GM21825 (cell line): Measurements from ENCODE around the gene ATG4D.
"Not testable (repeated sequence)": the region's sequence is repeated elsewhere in the genome, so short reads cannot be mapped to it uniquely, and the experiment has no call there.

ENCODE experiments used
- ATAC-seq: cut with Tn5 transposase; IDR thresholded peaks from one replicate; pipeline ENCODE4 v1.9.1; 2021; ENCODE audit warnings: mild to moderate bottlenecking, moderate library complexity; ENCODE audit not compliant: unreplicated experiment

Gene ATG4D

DNA sequence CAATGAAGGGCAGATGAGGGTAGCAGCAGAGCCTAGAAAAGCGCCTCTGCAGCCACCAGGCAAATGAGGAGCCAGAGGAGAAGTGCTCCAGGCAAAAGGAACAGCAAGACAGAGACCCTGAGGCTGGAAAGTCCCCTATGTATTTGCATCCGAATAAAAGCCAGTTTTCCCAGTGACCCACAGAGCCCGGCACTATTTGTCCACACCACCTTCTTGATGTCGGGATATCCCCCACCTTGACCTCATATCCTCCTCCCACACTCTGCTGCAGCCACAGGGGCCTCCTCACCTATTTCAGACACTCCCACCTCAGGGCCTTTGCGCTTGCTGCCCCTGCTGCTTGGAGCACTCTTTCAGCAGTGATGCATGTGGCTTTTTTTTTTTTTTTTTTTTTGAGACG, 6.6 kb downstream of the ATG4D start:
- no peak for ATAC-seq

DNA sequence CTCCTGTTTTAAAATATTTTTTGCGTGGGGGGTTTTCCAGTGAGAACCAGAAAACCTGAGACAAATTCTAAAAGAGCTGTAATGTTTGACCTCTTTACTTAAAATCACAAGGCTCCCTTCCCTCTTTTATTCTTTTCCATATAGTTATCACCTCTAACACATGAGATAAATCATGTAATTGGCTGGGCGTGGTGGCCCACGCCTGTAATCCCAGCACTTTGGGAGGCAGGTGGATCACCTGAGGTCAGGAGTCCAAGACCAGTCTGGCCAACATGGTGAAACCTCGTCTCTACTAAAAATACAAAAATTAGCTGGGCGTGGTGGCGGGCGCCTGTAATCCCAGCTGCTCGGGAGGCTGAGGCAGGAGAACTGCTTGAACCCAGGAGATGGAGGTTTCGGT, 7.3 kb downstream of the ATG4D start:
- ATAC-seq, result not testable (repeated sequence)

DNA sequence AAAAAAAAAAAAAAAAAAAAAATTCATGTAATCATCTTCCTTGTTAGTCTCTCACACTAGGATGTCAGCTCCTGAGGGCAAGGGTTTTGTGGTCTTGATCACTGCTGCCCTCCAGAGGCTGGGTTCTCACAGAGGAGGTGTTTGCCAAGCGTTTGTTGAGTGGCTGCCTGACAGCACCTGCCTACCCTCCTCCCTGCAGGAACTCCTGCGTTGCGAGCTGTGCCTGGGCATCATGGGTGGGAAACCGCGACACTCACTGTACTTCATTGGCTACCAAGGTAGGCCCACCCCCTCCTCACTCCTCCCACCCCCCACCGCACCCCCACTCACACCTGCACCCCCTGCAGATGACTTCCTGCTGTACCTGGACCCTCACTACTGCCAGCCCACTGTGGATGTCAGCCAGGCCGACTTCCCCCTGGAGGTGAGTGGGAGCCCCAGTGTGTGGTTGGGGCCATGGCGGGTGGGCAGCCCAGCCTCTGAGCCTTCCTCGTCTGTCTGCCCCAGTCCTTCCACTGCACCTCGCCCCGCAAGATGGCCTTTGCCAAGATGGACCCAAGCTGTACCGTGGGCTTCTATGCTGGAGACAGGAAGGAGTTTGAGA, 8.1 kb downstream of the ATG4D start:
- no peak for ATAC-seq

DNA sequence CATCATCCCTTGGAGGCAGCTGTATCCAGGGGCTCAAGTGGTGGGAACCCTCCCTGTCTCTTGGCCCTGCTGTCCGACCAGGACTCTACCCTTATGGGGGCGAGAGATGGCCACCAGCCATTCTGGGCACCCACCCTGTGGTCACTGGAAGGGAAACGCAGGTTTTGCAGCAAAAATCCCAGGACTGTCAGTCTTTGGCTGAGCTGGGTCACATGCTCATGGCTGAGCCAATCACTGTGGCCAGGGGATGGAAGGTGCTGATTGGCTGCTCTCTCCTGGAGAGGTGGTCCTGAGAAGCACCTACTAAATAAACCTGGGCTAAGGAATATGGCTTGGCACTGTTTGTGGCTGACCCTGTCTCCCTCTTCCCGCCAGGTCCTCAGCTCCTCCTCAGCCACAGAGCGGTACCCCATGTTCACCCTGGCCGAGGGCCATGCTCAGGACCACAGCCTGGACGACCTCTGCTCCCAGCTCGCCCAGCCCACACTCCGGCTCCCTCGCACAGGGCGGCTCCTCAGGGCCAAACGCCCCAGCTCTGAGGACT, 8.9 kb downstream of the ATG4D start:
- ATAC-seq, result no peak

DNA sequence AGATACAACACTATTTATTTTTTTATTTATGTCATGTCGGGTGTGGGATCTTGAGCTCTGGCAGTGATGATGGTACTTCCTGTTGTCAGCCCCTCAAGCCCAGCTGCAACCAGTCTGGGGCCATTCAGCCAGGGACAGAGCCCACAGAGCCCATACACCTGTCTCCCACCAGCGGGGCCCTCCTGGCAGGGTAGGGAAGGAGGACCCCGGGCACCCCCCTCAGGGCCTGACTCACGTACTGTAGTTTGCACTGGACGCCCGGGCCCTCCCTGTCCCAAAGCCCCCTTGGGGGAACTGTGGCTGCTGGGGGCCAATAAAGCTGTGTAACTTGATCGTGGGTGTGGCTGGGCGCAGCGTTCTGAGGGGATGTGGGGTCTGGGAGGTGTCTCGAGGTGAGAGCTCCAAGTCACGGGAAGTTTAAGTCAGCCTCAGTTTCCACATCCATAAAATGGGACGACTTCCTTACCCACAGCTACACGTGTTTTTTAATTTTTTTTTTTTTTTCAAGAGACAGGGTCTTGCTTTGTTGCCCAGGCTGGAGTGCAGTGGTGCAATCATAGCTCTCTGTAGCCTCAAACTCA, 9.5 kb downstream of the ATG4D start:
- ATAC-seq, result no peak

DNA sequence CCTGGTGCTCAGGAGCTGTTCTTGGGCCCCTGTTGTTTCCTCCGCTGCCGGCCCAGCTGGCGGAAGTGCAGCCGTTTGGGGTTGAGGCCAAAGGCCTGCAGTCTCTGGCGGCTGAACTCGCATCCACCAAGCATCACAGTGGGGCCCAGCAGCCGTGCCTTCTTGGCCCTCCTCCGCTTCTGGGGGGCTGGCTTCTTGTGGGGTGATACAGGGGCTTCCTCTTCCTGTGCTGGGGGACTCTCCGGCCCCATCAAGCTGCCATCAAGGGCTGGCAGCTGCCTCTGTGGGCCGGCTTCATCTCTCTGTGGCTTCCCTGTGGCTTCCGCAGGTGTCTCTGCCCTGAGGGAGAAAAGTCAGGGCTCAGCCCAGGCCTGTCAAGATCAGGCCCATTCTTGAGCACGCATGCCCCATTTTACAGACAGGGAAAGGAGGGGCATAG, 10.3 kb downstream of the ATG4D start:
- no peak for ATAC-seq

DNA sequence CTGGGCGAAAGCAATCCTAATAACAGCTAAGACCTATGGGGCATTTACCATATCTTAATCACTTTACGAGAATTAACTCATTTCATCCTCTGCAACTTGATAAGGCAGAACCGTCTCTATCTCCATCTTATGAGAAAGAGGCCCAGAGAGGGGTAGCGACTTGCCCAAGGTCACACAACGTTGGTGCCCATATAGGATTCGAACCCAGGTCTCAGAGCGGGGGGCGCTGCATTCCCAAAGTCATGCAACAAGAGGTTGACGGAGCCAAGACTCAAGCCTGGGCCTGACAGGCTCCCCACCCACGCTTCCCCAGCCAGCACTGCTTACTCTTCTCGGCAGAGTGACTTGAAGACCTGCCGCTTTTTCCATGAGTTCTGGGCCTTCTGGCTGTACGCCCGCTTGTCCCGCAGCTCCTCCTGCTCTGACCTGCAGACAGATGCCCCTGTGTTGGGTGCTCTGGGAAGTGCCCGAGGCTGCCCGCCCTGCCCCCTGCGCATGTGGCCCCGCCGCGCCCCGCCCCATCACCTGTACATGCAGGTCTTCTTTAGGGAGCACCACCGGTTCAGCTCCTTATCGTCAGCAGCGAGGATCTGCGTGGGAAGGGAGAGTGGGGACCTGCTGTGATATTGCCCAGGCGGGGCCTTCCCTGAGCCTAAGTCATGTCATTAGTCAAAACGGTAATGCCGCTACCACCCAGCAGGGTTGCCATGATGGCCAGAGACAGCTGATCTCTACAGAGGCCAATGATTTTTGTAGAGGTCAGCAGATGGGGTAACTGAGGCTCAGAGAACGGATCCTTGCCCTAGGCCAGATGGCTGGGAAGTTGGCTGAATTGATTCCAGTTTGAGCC, 11.3 kb downstream of the ATG4D start:
- no peak for ATAC-seq

DNA sequence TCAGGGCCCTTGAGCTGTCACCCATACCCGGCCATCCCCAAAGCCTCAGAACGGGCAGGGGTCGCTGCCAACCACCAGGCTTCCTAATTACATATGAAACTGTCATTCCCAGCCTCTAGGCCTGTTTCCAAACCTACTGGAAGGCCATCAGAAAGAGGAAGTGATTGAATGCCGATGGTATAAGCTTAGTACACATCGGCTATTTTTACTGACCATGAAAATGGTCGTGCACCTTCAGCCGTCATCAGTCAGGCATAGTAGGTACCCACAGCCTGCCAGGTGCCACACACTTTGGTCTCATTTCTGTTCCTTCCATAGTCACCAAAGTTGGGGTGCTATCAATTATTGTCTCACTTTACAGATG, 11.9 kb downstream of the ATG4D start:
- ATAC-seq, result no peak

DNA sequence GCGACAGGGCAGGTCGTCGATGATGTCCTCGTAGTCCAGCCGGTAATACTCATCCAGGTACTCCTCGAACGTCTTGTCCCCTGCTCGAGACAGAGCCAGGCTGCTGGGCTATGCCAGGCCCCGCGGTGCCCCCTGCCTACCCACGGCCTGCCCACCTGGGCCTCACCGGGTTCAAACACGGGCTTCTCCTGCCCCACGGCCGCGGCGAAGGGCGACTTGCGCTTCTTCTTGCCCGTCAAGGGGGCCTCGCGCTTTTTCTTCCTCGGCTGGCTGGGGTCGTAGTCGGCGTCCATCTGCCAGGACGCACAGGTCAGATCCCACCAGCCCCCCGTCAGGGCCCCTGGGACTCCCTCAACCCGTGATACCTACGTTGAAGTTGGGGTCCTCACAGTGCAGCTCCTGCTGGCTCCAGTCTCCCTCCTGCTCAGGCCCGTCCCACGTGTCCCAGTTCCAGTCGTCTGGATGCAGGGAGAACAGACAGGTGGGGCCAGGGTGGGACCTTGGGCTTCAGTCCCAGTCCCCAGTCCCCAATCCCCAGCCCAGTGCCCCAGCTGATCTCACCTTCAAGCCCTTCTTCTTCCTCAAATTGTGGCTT, 14.0 kb downstream of the ATG4D start:
- ATAC-seq, result no peak

DNA sequence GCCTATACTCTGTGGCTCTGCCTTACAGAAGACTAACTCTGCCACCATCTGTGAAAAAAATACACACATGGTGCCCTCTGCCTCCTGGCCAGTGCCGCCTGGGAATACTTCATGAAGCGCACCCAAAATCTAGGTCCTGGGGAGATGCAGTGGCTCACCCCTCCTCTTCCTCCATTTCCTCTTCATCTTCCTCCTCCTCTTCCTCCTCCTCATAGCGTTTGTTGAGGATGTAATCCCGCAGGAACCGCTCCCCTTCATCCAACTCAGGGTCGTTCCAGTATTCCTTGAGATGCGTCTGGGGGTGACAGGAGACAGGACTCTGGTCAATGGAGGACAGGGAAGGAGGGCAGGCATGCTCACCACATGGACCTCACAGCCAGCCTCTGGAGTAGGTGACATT, 16.4 kb downstream of the ATG4D start:
- ATAC-seq, result no peak

DNA sequence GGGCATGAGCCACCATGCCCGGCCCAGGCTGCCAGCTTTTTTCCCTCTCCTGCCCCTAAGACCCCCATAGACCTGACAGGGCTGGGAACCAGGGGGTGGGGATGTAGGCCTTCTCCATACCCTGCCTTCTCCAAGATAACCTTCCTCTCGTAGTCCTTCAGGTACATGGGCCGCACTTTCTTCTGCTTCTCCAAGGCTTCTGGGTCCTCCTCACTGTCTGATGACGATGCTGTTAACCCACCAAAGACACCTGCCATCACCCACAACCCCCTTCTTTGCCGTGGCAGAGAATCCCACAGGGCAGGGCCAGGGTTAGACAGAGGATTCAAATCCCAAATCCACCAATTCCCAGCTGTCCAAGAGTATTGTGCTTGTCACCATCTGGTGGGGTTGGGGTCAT, 18.9 kb downstream of the ATG4D start:
- no peak for ATAC-seq

DNA sequence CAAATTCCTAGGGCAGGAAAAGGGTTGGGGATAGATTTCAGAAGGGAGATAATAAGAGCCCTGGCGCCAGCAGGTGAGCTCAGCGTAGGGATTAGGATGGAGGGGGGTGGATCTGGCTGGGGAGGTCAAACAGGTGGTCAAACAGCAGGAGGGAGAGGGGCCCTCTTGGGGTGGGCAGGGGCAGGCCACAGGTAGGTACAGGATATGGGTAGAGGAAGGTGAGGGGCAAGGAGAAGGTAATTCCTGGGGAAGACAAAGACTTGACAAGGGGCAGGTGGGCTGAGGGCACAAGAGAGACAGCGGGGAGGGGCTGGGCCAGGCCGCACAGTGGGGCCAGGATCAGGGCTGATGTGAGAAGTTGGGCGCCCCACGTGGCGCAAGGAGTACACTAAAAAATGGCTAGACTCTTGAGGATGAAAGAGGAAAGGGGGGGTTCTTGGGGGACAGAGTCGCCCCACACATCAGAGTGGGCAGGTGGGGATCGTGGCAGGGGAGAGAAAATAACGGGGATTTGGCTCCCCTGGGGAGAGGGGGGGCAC, 21.4 kb downstream of the ATG4D start:
- ATAC-seq, result no peak

DNA sequence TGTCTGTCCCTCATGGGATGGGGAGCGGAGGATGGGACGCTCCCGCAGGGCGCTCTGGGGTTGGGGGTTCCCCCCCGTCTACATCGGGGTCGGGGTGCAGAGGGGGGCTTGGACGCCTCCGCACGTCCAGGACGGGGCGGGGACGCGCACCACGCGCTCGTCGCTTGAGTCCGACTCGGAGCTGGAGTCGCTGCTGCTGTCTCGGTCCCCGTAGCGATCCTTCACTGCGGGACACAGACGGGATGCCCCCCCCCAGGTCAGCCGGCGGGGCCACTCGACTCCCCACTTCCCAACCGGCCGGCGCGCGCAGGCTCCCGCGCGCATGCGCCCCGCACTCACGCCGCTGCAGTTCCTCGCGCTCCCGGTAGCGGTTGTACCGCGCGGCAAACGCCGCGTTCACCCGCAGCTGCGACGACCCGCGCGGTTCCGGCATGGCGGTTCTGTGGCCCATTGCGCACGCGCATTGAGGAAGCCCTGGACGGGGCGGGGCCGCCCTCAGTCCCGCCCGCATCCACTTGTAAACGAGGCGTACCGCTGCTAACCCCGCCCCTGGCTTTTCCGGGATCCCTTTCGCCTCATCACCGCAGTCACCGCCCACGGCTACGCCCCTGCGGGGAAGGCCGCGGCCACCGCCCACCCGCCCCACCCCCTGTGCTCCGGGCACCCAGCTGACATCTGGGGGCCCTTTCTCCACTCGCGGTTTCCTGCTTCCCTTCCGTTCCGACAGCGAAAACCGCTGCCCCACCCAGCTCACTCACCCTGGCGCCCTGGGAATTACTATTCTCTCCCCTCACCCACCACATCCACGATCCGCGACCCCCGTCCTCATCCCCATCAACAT, 22.1 kb downstream of the ATG4D start, which contains the start of gene KRI1:
Gene KRI1, minus strand, starts transcription at position 444 of the 841 bp plus-strand sequence. Its CDS starts 11 bp downstream, at position 433.
- ATAC-seq, result peak; percentile 38

DNA sequence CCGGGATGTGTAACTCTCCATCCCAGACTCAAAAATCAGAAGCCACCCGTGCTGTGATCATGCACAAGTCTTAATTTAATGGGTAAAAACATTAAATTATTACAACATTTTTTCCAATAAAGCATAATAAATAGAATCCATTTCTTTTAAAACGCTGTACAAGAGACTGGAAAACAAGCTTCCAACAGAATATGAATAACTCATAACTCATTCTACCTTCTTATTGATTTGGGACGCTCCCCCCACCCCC, 22.6 kb downstream of the ATG4D start:
- ATAC-seq, result no peak

DNA sequence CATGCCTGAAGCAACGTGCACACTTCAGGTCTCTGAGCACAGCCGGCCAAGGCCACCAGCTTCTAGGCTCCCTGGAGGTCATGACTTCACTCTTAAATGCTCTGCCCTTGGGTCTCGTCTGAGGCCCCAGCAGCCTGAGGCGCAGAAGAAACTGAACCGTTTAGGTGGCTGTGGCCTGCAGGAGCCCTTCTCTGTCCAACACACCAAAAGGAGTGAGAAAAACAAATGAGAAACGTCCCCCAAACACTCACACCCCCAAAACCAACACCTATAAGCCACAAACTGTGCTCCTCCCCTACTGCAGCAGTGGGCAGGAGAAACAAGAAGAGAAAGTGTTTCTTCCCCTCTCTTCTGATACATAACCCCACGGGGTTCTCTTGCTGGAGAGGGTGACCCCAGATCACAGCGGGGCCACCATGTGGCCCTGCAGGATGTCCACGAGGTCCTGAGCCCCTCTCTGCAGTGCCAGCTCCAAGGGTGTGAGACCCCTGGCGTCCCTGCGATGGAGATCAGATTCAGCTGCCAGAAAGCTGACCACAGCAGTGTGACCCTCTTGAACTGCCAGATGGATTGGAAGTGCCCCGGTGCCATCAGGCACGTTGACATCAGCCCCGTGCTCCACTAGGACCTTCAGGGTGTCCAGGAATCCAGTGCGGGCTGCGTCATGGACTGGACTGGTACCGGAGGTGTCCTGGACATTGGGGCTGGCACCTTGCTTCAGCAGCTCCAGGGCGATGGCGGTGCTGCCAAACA, 23.1 kb downstream of the ATG4D start:
- peak; percentile 20 for ATAC-seq

DNA sequence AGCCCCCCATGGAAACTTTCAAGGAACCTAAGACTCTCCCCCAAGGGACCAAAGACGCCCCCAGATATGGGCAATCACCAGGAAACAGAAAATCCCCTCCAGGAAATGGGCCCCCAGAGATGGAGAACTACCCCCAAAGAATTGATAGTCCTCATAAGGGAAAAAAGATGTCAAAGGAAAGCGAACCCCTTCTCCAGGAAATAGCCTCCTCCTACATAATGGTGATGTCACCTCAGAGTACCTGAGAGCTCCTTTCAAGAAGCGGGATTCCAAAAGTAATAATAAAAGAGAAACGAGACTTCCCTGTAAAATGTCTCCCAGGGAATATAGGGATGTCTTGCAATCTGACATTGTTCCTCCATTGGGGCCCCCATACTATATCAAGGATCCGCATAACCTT, 24.0 kb downstream of the ATG4D start:
- ATAC-seq, result no peak

DNA sequence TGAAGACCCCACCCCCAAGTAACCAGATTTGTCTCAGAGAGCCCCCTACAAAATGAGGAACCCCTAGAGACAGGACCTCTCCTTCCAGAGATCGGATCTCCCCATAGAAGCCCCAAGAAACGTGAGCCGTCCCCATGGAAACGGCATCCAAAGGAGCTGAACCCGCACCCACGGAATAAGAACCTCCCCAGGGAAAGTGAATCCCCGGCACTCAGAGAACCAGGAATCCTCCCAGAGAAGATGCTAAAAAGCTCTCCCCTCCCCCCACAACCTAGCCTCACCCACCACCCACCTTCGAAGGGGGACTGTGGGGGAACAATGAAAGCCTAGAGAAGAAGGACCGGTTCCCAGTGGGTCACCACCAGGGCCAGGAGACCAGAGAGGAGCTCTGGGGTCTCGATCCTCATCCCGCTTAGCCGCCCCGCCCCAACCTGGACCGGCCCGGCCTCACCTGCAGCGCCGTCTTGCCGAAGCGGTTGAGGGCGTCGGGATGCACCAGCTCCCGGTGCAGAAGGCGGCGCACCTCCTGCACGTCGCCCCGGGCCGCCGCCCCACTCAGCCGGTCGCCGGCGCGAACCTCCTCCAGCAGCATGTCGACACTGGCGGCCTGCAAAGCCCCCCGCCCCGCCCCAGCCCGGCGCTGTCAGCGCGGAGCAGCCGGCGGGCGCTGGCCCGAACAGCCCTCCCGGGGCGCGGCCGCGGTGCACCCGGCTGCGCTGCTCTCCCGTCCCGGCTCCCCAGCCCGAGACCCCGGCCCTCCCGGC, 24.5 kb downstream of the ATG4D start:
- peak; percentile 8 for ATAC-seq

DNA sequence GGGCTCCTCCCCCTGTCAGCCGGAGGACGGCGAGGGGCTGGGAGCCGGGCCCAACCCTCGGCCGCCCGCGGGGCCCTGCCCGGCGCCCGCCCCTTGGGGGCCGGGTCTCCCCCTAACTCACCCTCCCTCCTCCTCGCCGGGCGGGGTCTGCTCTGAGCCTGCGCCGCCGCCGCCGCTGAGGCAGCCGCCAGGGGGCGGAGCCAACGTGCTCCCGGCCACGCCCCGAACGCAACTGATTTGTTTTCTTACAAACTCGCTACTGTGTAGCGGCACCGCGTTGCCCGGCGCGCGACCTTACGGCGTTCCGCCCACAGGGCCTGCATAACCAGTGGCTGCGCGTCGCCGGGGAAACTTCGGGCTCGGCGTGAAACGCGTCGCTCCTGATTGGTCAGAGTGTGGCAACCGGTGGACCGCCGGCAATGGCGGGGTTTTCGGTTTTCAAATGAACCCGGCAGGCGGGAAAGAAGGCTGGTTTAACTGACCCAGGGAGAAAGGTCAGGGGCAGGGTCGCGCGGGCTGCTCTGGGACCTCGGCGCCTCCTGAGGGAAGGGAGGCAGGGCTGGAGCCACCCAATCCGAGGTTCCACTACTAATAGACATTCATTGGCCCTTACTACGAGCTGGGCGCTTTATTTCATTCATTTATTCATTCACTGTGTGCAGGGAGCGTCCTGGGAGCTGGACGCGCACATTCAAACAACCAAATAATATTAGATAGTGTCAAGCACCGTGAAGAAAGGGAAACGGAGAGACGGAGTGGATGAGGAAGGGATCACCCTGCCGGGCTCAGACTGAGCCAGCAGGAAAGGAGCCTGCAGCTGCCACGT, 25.3 kb downstream of the ATG4D start, which contains the start of gene CDKN2D:
Gene CDKN2D, minus strand, starts transcription at position 154 of the 826 bp plus-strand sequence. CDS start 326 bp downstream, outside the sequence.
- ATAC-seq, result peak; percentile 54
